ENCODE results near the gene EGFR.

EGFR gene

GRCh38 chr7:55117286-55117685 lies 98.5 kb downstream of the EGFR start:
- no peak overlapping the region for H3K4me3 ChIP-seq (ENCODE audit: control insufficient read depth, low read depth, low read length)
- no peak for TF ChIP-seq CTCF (conservative IDR thresholded peaks at IDR 0.05; ENCODE audit: control insufficient read depth, insufficient read depth, low read depth, low read length)
- no peak for DNase-seq (ENCODE audit: low read depth)

GRCh38 chr7:55118426-55118825 lies 99.6 kb downstream of the EGFR start:
- no peak for TF ChIP-seq CTCF (conservative IDR thresholded peaks at IDR 0.05; ENCODE audit: control insufficient read depth, insufficient read depth, low read depth, low read length)
- H3K4me3 ChIP-seq (ENCODE audit: control insufficient read depth, low read depth, low read length) = no peak overlapping the region
- DNase-seq (ENCODE audit: low read depth) = no peak

- DNase-seq (ENCODE audit: low read depth) = no peak
- no peak for TF ChIP-seq CTCF (conservative IDR thresholded peaks at IDR 0.05; ENCODE audit: control insufficient read depth, insufficient read depth, low read depth, low read length)
- no peak overlapping the region for H3K4me3 ChIP-seq (ENCODE audit: control insufficient read depth, low read depth, low read length)
These were observed 100.8 kb downstream of the EGFR start for GRCh38 chr7:55119571-55119970.

- DNase-seq (ENCODE audit: low read depth) = no peak
- TF ChIP-seq CTCF (conservative IDR thresholded peaks at IDR 0.05; ENCODE audit: control insufficient read depth, insufficient read depth, low read depth, low read length) = no peak
- no peak overlapping the region for H3K4me3 ChIP-seq (ENCODE audit: control insufficient read depth, low read depth, low read length)
These were observed 101.3 kb downstream of the EGFR start for GRCh38 chr7:55120074-55120473.

- DNase-seq (ENCODE audit: low read depth) = peak; percentile 89
- TF ChIP-seq CTCF (conservative IDR thresholded peaks at IDR 0.05; ENCODE audit: control insufficient read depth, insufficient read depth, low read depth, low read length) = no peak
- no peak overlapping the region for H3K4me3 ChIP-seq (ENCODE audit: control insufficient read depth, low read depth, low read length)
These were observed 101.8 kb downstream of the EGFR start for GRCh38 chr7:55120501-55121198.

GRCh38 chr7:55121249-55121648 lies 102.4 kb downstream of the EGFR start:
- TF ChIP-seq CTCF (conservative IDR thresholded peaks at IDR 0.05; ENCODE audit: control insufficient read depth, insufficient read depth, low read depth, low read length) = no peak
- no peak for DNase-seq (ENCODE audit: low read depth)
- no peak overlapping the region for H3K4me3 ChIP-seq (ENCODE audit: control insufficient read depth, low read depth, low read length)

- no peak for DNase-seq (ENCODE audit: low read depth)
- H3K4me3 ChIP-seq (ENCODE audit: control insufficient read depth, low read depth, low read length) = no peak overlapping the region
- no peak for TF ChIP-seq CTCF (conservative IDR thresholded peaks at IDR 0.05; ENCODE audit: control insufficient read depth, insufficient read depth, low read depth, low read length)
These were observed 103.4 kb downstream of the EGFR start for GRCh38 chr7:55122263-55122662.

Data from fibroblast of mammary gland (primary cell).